ENCODE data around the gene JAG2.

DNA sequence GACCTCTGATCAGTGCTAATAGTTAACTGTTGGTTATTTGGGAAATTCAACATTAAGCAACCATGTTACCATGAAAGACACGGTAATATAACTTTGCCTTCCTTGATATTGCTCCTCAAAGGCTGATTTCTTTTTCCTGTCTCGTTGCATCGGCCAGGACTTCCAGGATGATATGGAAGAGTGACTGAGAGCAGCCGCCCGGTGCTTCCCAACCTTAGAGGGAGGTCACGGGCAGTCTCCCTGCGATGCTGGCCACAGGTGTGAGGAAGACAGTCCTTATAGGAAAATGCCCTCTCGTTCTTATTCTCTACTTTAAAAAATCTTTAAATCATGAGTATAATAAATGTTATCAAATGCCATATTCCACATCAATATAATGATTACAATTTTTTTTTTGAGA lies 70.3 kb downstream of the JAG2 start:
- TF ChIP-seq, protein P1, sequence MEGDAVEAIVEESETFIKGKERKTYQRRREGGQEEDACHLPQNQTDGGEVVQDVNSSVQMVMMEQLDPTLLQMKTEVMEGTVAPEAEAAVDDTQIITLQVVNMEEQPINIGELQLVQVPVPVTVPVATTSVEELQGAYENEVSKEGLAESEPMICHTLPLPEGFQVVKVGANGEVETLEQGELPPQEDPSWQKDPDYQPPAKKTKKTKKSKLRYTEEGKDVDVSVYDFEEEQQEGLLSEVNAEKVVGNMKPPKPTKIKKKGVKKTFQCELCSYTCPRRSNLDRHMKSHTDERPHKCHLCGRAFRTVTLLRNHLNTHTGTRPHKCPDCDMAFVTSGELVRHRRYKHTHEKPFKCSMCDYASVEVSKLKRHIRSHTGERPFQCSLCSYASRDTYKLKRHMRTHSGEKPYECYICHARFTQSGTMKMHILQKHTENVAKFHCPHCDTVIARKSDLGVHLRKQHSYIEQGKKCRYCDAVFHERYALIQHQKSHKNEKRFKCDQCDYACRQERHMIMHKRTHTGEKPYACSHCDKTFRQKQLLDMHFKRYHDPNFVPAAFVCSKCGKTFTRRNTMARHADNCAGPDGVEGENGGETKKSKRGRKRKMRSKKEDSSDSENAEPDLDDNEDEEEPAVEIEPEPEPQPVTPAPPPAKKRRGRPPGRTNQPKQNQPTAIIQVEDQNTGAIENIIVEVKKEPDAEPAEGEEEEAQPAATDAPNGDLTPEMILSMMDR (IDR thresholded peaks at IDR 0.05; ENCODE audit: insufficient read depth, low read length, poor library complexity, severe bottlenecking): no peak
- TF ChIP-seq EZH2phosphoT487 (conservative IDR thresholded peaks at IDR 0.05; ENCODE audit: low read length): no peak
